SW480 (cell line): ENCODE measurements around the gene RNF111.

Experiments
- DNase-seq: peaks from one replicate; pipeline ENCODE4 v3.0.0-alpha.2; 2016; ENCODE audit warnings: low spot score

The RNF111 gene

DNA sequence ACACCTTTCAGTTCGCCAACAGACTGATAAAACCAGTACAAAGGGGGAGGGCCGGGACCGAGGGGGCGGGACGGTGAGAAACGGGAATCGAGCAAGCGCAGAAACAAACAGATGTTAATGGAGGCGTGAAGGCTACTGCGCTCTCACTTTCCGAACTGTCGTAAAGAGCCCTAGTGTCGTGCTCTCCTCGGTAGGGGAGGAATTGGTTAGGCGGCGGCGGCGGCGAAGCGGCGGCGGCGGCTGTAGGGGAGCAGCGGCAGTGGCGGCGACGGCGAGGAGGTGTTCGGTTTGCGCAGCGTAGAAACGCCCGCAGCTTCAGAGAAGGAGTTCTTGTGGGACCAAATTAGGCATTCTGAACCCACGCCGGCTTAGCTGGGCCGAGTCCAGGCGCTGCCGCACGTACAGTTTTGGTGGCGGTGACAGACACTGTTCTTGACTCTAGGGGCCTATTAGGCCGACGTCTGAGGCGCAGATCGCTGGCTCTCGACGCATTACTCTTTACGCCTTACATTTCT, at the start of gene RNF111:
TSS of gene RNF111 (plus strand) at position 173 of the 515 bp plus-strand sequence. CDS start 43,160 bp downstream, outside the sequence.
- peak; percentile 93 for DNase-seq

DNA sequence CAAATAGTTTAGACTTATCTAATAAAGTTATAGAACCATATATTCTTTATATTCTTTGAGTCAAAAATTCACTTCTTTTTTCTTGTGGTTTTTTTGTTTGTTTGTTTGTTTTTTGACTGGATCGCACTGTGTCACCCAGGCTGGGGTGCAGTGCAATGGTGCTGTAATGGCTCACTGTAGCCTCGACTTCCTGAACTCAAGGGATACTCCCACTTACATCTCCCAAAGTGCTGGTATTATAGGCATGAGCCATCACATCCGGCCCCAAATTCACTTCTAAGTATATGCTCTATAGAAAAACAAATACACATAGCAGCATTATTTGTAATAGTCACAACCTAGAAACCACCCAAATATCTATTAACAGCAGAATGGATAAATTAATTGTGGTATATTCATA, 40.3 kb upstream of the RNF111 start:
- DNase-seq: no peak

- no peak for DNase-seq
These were observed 36.0 kb upstream of the RNF111 start for GRCh38 chr15:58951388-58952007.

GRCh38 chr15:58952751-58953150, 34.7 kb upstream of the RNF111 start:
- no peak for DNase-seq

GRCh38 chr15:58957101-58957973, 30.1 kb upstream of the RNF111 start:
- peak; percentile 57 for DNase-seq

DNA sequence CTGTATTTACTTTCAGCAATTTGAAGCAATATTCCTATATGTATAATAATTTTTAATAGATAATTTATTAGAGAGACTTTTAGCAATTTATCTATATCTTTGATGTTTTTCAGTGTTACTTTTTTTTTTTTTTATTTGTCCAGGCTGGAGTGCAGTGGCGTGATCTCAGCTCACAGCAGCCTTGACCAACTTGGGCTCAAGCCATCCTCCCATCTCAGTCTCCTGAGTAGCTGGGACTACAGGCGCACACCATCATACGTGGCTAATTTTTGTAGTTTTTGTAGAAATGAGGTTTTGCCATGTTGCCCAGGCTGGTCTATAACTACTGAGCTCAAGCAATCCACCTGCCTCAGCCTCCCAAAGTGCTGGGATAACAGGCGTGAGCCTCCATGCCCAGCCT, 28.7 kb upstream of the RNF111 start:
- no peak for DNase-seq

DNA sequence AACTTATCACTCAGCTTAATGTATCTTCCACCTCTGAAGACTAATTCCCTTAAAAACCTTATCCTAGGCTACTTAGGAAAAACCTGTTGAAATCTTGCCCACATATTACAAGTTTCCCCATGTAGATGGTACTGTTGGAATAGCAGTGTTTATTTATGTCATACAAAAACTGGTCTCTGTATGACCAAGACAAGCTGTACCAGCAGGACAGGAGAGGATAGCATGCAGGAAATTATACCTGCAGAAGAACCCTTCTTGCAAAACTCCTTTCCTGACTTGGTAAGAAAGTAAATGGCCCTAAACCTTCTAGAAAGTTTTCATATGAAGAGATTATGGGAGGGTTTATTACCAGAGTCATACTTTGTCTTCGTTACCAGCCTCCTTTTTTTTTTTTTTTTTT, 25.3 kb upstream of the RNF111 start:
- no peak for DNase-seq

GRCh38 chr15:58962662-58963565, 24.5 kb upstream of the RNF111 start:
- DNase-seq: no peak

DNA sequence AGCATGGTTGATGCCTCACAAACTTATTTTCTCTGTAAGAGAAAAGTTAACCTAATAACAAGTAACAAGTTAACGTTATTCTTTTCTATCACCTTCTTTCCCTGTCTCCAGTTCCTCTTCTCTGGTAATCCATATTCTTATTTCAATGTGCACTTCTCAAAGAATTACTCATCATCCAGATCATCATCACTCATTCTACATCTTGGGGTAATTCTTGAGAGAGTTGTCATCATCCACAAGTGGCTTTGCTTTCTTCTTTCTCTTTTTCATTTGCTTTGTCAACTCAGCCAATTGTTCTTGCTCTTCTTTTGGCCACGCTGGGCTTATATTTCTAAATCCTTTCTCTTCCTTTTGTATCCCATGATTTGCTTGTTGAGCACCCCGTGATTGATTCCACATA, 20.8 kb upstream of the RNF111 start:
- DNase-seq: no peak

DNA sequence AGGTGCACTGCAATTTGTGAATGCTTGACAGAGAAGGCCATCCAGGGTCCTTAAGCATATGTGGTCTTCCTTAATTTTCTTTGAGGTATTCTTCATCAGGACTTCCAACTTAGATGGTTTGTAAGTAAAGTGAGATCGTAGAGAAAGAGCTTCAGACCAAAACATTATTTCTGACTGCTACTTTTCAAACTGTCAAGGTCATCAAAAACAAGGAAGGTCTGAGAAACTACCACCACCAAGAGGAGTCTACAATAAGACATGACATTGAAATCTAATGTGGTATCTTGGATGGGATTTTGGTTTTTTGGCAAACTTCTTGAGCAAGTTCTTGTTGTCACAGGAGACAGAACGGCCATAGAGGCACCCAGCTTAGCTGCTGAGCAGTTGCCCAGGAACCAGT, 20.0 kb upstream of the RNF111 start:
- DNase-seq: no peak

DNA sequence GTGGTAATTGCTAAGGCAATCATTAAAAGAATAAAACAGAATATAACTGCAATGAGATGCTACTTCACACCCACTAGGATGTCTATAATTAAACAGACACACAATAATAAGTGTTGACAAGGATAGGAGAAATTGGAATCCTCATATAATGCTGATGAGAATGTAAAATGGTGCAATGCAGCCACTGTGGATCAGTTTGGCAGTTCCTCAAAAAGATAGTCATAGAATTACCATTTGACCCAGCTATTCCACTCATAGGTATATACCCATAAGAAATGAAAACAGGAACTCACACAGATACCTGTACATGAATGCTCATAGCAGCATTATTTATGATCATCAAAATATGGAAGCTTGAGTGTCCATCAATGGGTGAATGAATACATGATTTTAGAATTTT, 9.6 kb upstream of the RNF111 start:
- DNase-seq: no peak

DNA sequence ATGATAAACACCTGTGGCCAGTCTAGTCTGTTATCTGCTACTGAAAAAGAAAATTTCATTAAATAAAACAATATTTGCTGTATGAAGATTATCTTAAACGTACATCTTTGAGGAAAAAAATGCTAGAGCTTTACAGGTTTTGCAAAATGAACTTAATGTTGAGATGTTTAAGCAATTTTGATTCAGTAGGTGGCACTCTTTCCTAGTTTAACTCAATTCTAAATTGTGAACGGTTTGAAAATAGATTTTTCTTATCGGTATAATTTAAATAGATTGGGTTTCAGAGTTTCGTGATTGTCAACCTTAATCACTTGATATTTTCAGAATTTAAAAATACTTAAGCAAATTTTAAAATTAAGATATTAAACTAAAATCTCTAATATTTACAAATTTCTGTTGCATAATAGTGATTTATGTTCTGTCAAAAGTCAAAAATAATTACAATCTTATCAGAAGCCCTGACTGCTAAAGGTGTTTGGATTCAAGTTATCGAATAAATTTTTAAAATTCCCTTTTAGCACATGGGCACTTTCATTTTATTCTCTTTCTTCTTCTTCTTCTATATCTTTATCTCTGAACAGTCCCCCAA, 7.0 kb upstream of the RNF111 start:
- DNase-seq: no peak

GRCh38 chr15:58981808-58982475, 5.5 kb upstream of the RNF111 start:
- DNase-seq: no peak

DNA sequence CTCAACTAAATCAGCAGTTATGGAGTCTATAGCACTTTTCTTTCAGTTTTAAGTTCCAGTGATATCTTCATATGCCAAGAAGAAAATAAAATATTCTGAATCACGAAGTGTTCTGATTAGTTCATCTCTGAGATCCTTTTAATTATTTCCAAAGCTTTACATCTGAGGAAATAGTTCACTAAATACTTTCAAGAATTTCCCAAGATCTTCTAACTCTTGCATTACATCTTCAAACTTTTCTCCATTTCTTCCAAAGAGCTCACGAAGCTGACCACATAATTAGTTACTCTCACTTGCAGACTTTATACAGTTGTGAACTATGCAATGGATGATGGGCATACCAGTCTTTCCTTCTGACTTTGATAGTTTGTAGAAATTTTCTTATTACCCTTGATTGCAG, 4.2 kb upstream of the RNF111 start:
- no peak for DNase-seq

DNA sequence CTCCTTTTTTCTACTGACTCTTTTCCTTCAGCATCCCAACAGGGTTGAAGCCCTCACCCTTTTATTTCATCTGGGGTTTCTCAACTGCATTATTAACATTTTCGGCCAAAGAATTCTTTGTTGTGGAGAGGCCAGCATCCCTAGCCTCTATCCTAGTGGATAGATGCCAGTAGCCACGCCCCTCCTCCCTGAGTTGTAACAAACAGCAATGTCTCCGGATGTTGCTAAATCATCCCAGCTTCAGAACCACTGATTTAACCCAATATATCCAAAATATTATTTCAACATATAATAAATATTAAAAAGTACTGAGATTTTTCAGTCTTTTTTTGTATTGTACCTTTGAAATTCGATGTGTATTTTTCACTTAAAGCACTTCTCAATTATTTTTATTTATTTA, 2.0 kb upstream of the RNF111 start:
- no peak for DNase-seq

- DNase-seq: peak; percentile 3
These were observed 427 bp upstream of the RNF111 start for GRCh38 chr15:58987036-58987435.

GRCh38 chr15:58988006-58988785, 733 bp downstream of the RNF111 start:
- peak; percentile 36 for DNase-seq

GRCh38 chr15:58992181-58992580, 4.7 kb downstream of the RNF111 start:
- no peak for DNase-seq

- no peak for DNase-seq
These were observed 7.5 kb downstream of the RNF111 start for GRCh38 chr15:58994906-58995453.

DNA sequence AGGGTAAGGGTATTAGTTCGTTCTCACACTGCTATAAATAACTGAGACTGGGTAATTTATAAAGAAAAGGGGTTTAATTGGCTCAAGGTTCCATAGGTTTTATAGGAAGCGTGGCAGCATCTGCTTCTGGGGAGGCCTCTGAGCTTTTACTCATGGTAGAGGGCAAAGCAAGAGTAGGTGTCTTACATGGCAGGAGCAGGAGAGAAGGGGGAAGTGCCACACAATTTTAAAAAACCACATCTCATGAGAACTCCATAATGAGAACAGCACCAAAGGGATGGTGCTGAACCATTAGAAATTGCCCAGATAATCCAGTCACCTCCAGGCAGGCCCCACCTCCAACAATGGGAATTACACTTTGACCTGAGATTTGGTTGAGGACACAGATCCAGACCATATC, 12.2 kb downstream of the RNF111 start:
- no peak for DNase-seq
